B cell (primary cell): ENCODE measurements around the gene MAP2K6. TPM values are rescaled to one million over a fixed set of nuclear protein-coding genes. Genes with fewer than 3 reads are reported as not detected.

ENCODE experiments used
- ATAC-seq: fragments of 200-7000 bp; cut with Tn5 transposase; one replicate; pipeline ENCODE4 v1.10.0; 2021; ENCODE audit warnings: low read depth, mild to moderate bottlenecking, moderate number of reproducible peaks, moderate library complexity
- CTCF ChIA-PET: fragments of 350-600 bp; sonication (Branson Sonifier 250); formaldehyde crosslinking; loops from one replicate; lab custom pipeline; 2021; ENCODE audit warnings: antibody characterized with exemption, inconsistent platforms; lab: Charles Lee
- POLR2A ChIA-PET: fragments of 350-600 bp; sonication (Branson Sonifier 250); formaldehyde crosslinking; loops from one replicate; lab custom pipeline; 2021; ENCODE audit warnings: antibody characterized with exemption; lab: Charles Lee
- DNase-seq: peaks from one replicate; pipeline ENCODE4 v3.0.0; 2013
- H2AFZ ChIP-seq: 2 replicates; pipeline ENCODE4 v1.6.1; 2012; ENCODE audit warnings: mild to moderate bottlenecking, low read depth, low read length; ENCODE audit not compliant: insufficient read depth, poor library complexity, severe bottlenecking
- H3K27ac ChIP-seq, 2 donors: 1 replicate in 1 of 2; 2 replicates in 1 of 2; pipeline ENCODE4 v1.5.1; 2012 to 2013; ENCODE audit warnings: low read length in 2 of 2, mild to moderate bottlenecking in 2 of 2, moderate library complexity in 1 of 2
- H3K27me3 ChIP-seq, 4 experiments: fragments of 200-600 bp in 1 of 4; sonication (generic) in 1 of 4; replicated peaks in 1 of 4; 1 replicate in 2 of 4; 2 replicates in 2 of 4; pipeline versions ENCODE4 v1.6.1 to v1.7.0; 2013 to 2016; ENCODE audit warnings: low read length in 3 of 4, mild to moderate bottlenecking in 2 of 4, mixed read lengths in 1 of 4, moderate library complexity in 1 of 4; ENCODE audit not compliant: insufficient read depth in 4 of 4, control insufficient read depth in 3 of 4; ENCODE audit errors: control extremely low read depth in 1 of 4
- H3K36me3 ChIP-seq, 2 experiments: replicated peaks in 1 of 2; 1 replicate in 1 of 2; 2 replicates in 1 of 2; pipeline versions ENCODE4 v1.6.1 to v1.7.1; 2013; ENCODE audit warnings: low read length in 1 of 2; ENCODE audit not compliant: insufficient read depth in 2 of 2, control insufficient read depth in 1 of 2; ENCODE audit errors: control extremely low read depth in 1 of 2, extremely low read depth in 1 of 2
- H3K4me1 ChIP-seq, 2 donors: fragments of 200-600 bp in 1 of 2; sonication (generic) in 1 of 2; 1 replicate in 1 of 2; 2 replicates in 1 of 2; pipeline versions ENCODE4 v1.5.1 to v1.6.1; 2013 to 2017; ENCODE audit warnings: low read length in 2 of 2; ENCODE audit not compliant: control insufficient read depth in 2 of 2, insufficient read depth in 2 of 2
- H3K4me2 ChIP-seq: replicated peaks from 2 replicates; pipeline ENCODE3; 2012; ENCODE audit warnings: mild to moderate bottlenecking, low read depth, low read length; ENCODE audit not compliant: poor library complexity, severe bottlenecking
- H3K4me3 ChIP-seq, 5 experiments: fragments of 200-600 bp in 1 of 5; sonication (generic) in 1 of 5; 1 replicate in 3 of 5; 2 replicates in 2 of 5; pipeline versions ENCODE4 v1.5.1 to v1.7.0; 2011 to 2016; ENCODE audit warnings: low read length in 4 of 5, mild to moderate bottlenecking in 4 of 5, low read depth in 2 of 5, control low read depth in 1 of 5, moderate library complexity in 1 of 5; ENCODE audit not compliant: insufficient read depth in 1 of 5; ENCODE audit errors: control extremely low read depth in 1 of 5, extremely low read depth in 1 of 5
- H3K79me2 ChIP-seq: fragments of 200-600 bp; sonication (generic); one replicate; pipeline ENCODE4 v1.6.0; 2016; ENCODE audit warnings: low read length; ENCODE audit not compliant: control insufficient read depth, insufficient read depth
- H3K9ac ChIP-seq: fragments of 200-600 bp; sonication (generic); 2 replicates; pipeline ENCODE4 v1.6.1; 2017; ENCODE audit warnings: mild to moderate bottlenecking, low read length, moderate library complexity
- H3K9me3 ChIP-seq, 3 donors: one replicate each; pipeline versions ENCODE4 v1.6.1 to v1.7.1; 2013; ENCODE audit warnings: low read length in 2 of 3; ENCODE audit not compliant: control insufficient read depth in 2 of 3, insufficient read depth in 1 of 3; ENCODE audit errors: control extremely low read depth in 1 of 3
- H4K20me1 ChIP-seq: 2 replicates; pipeline ENCODE4 v1.6.0; 2012; ENCODE audit warnings: mild to moderate bottlenecking, low read length; ENCODE audit not compliant: insufficient read depth, control insufficient read depth, poor library complexity, severe bottlenecking
- H3K27ac Mint-ChIP-seq: one replicate; pipeline ENCODE4 v1.8.0; 2021; ENCODE audit warnings: mixed read lengths
- H3K27me3 Mint-ChIP-seq: one replicate; pipeline ENCODE4 v1.8.0; 2021; ENCODE audit warnings: mixed read lengths
- H3K4me1 Mint-ChIP-seq: one replicate; pipeline ENCODE4 v1.8.0; 2021; ENCODE audit warnings: mixed read lengths
- H3K4me3 Mint-ChIP-seq: one replicate; pipeline ENCODE4 v1.8.0; 2021; ENCODE audit warnings: mixed read lengths
- H3K9me3 Mint-ChIP-seq: one replicate; pipeline ENCODE4 v1.8.0; 2022; ENCODE audit warnings: mixed read lengths; ENCODE audit not compliant: insufficient read depth
- CTCF ChIP-seq: fragments of 200-600 bp; IDR thresholded peaks from one replicate; pipeline ENCODE4 v1.8.0; 2022; ENCODE audit warnings: antibody characterized with exemption, mild to moderate bottlenecking
- EZH2 ChIP-seq: IDR thresholded peaks from 2 replicates; pipeline ENCODE4 v1.6.1; 2012; ENCODE audit warnings: borderline replicate concordance, low read depth, mild to moderate bottlenecking, moderate library complexity, low read length; ENCODE audit not compliant: insufficient read depth, poor library complexity, severe bottlenecking
- WGBS: methylation state at CpG from one replicate; pipeline ENCODE4 v1.1.5; 2013; ENCODE audit warnings: missing lambda C conversion rate; ENCODE audit not compliant: insufficient coverage; 5-methylcytosine and 5-hydroxymethylcytosine counted together
- intact Hi-C: fragments of 100-400 bp; cut with micrococcal nuclease; formaldehyde crosslinking; loops from one replicate; pipeline ENCODE4 v1.10.0; 2022
- polyA plus RNA-seq: library from polyadenylated mRNA; depleted of rRNA; stranded (reverse); fragments of >200 nt; gene quantifications from 2 replicates; pipeline ENCODE4 v1.2.3, GENCODE V29; 2012
- total RNA-seq, 2 donors: library from RNA; stranded (reverse); fragments of 120-200 nt in 1 of 2; gene quantifications; 1 replicate in 1 of 2; 2 replicates in 1 of 2; pipeline versions ENCODE4 v1.2.3 to v1.2.4, GENCODE V29; 2013 to 2022

MAP2K6 gene
- total and polyA plus RNA-seq, 2 donors (not counting 1 experiment from before 2014, with no cell fraction given) = 2.4 to 7.7 TPM

DNA sequence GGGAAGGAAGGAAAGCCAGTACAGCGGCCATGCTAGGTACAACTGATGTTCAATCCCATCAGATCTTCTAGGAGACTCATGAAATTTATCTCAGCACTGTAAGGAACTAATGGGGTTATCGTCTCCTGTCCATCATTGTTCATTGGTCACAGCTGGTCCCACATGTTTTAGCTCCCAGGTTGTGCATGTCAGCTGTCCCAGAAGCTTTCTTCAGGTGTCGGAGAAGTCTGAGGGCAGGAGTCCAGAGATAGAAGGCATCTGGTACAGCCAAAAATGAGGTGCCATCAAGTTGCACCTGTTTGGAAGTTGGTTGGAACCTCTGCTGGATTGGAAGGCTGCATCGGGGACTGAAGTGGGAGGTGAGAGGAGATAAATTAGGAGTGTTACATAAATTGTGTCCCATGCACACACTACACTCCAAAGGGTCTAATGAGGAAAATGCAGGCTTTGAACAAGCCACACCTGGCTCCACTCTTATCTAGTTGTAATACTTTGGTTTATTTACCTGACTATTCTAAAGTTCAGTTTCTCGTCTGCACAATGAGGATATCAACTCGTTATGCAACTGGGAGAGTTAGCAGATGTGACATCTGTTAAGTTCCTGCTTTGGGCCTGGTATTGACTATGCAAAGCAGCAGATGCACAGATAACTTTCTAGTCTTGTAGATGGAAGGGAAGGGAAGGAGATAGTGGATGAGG is 62.9 kb downstream of the MAP2K6 start:
- H3K9me3 Mint-ChIP-seq = no peaks in the 10 kb centered on the region
- ATAC-seq (no peak), DNase-seq (no peak)
- Histone ChIP-seq H3K4me3 (no peak overlapping the region), H3K79me2 (no peaks in the 10 kb centered on the region), H3K9ac (no peak overlapping the region), H2AFZ (no peak overlapping the region), H3K4me1 (no peaks in the 10 kb centered on the region), H3K27ac (no peak overlapping the region), H3K27me3 (no peaks in the 10 kb centered on the region), H4K20me1 (no peaks in the 10 kb centered on the region), H3K4me2 (no peak overlapping the region), H3K36me3 (no peaks in the 10 kb centered on the region), H3K9me3 (no peaks in the 10 kb centered on the region)
- POLR2A ChIA-PET = no interaction called here
- TF ChIP-seq EZH2 (no peak), CTCF (no peak)
- no peaks in the 10 kb centered on the region for H3K27me3 Mint-ChIP-seq
- 83% methylated on average over 4 of the region's 6 CpGs for WGBS
- H3K4me3 Mint-ChIP-seq = no peak overlapping the region
- H3K27ac Mint-ChIP-seq = no peak overlapping the region
- intact Hi-C loops = no loop called here
- CTCF ChIA-PET = no interaction called here
- peaks cover 4% of the 10 kb centered on the region for H3K4me1 Mint-ChIP-seq

DNA sequence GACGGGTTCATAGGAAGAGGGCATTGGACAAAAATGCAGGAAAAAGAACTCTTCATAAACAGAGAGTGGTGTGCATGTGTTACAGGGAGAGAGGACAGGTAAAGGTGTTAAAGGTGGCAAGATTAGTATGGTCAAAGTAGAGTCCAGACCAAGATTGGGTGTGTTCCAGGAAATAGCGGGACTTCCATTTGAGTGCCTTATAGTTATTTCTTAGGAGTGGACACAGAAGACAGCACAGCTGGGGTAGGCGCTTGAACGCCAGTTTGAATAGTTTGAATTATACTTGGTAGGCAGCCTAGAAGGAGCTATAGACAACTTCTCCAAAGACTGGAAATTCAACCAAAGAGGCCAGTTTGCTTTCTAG is 63.4 kb downstream of the MAP2K6 start:
- POLR2A ChIA-PET = no interaction called here

More for the DNA sequence above, 63.4 kb downstream of the MAP2K6 start:
- Histone ChIP-seq H3K4me1 (no peaks in the 10 kb centered on the region), H3K79me2 (no peaks in the 10 kb centered on the region), H2AFZ (no peak overlapping the region), H3K9me3 (no peaks in the 10 kb centered on the region), H3K27me3 (no peaks in the 10 kb centered on the region), H3K27ac (no peak overlapping the region), H4K20me1 (no peaks in the 10 kb centered on the region), H3K4me3 (no peak overlapping the region), H3K4me2 (no peak overlapping the region), H3K9ac (no peak overlapping the region), H3K36me3 (no peaks in the 10 kb centered on the region)
- no peak for DNase-seq
- TF ChIP-seq CTCF (no peak), EZH2 (no peak)
- intact Hi-C loops = no loop called here
- Mint-ChIP-seq H3K27ac (no peak overlapping the region), H3K4me1 (peaks cover 4% of the 10 kb centered on the region), H3K27me3 (no peaks in the 10 kb centered on the region), H3K9me3 (no peaks in the 10 kb centered on the region), H3K4me3 (no peak overlapping the region)
- no peak for ATAC-seq
- CTCF ChIA-PET = no interaction called here
- 94% methylated on average over 2 of the region's 4 CpGs for WGBS
